ENCODE results near the gene AGFG2. TPM values are rescaled to one million over a fixed set of nuclear protein-coding genes. Genes with fewer than 3 reads are reported as not detected.

Gene AGFG2
- total and polyA plus RNA-seq, 2 of the 13 experiments (the other 11 are each of a cell fraction or from before 2014, with no cell fraction given): 125 to 132 TPM

DNA sequence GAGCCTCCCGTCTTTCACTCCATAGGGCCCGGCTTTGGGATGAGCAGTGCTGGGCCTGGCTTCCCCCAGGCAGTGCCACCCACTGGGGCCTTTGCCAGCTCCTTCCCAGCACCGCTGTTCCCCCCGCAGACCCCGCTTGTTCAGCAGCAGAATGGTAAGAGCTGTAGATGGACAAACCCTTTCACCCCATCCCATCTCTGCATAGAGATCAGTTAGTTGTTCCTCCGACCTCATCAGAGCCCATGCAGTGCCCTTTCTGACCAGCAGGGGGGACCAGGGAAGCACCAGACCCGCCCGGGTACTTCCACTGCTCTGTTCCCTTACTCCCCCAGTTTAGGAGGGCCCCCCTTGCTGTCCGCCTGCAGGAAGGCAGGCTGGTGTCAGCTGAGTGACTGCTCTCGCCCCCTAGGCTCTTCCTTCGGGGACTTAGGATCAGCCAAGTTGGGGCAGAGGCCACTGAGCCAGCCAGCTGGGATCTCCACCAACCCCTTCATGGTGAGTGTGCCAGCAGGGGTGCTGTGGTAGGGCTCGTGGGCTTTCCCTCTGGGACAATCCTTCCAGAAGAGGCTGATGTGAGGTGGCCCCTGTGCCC is 24.9 kb downstream of the AGFG2 start (continued):
- peak; percentile 62 for TF ChIP-seq BORCS8-MEF2B (CRISPR knock-in tag; IDR thresholded peaks at IDR 0.05)
- TF ChIP-seq ZNF263 (CRISPR knock-in tag; IDR thresholded peaks at IDR 0.05): no peak
- TF ChIP-seq ZNF468 (CRISPR knock-in tag; IDR thresholded peaks at IDR 0.05): no peak
- no peak for TF ChIP-seq ZNF552 (CRISPR knock-in tag; IDR thresholded peaks at IDR 0.05; ENCODE audit: borderline replicate concordance)
- TF ChIP-seq, protein P1, sequence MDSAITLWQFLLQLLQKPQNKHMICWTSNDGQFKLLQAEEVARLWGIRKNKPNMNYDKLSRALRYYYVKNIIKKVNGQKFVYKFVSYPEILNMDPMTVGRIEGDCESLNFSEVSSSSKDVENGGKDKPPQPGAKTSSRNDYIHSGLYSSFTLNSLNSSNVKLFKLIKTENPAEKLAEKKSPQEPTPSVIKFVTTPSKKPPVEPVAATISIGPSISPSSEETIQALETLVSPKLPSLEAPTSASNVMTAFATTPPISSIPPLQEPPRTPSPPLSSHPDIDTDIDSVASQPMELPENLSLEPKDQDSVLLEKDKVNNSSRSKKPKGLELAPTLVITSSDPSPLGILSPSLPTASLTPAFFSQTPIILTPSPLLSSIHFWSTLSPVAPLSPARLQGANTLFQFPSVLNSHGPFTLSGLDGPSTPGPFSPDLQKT (CRISPR knock-in tag; IDR thresholded peaks at IDR 0.05; ENCODE audit: borderline replicate concordance): no peak
- TF ChIP-seq ZNF556 (CRISPR knock-in tag; IDR thresholded peaks at IDR 0.05; ENCODE audit: borderline replicate concordance): no peak
- TF ChIP-seq ZNF766 (CRISPR knock-in tag; IDR thresholded peaks at IDR 0.05; ENCODE audit: borderline replicate concordance): no peak
- no peak for TF ChIP-seq ZNF724P (CRISPR knock-in tag; IDR thresholded peaks at IDR 0.05; ENCODE audit: borderline replicate concordance)
- TF ChIP-seq XBP1 (CRISPR knock-in tag; IDR thresholded peaks at IDR 0.05): no peak
- TF ChIP-seq, protein P2, sequence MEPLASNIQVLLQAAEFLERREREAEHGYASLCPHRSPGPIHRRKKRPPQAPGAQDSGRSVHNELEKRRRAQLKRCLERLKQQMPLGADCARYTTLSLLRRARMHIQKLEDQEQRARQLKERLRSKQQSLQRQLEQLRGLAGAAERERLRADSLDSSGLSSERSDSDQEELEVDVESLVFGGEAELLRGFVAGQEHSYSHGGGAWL (CRISPR knock-in tag; IDR thresholded peaks at IDR 0.05): no peak
- no peak for TF ChIP-seq CREM (IDR thresholded peaks at IDR 0.05)
- no peak for TF ChIP-seq CREM (CRISPR knock-in tag; IDR thresholded peaks at IDR 0.05)
- peak; percentile 52 for TF ChIP-seq SMC3 (IDR thresholded peaks at IDR 0.05; ENCODE audit: low read length)
- TF ChIP-seq ZBTB4 (CRISPR knock-in tag; IDR thresholded peaks at IDR 0.05; ENCODE audit: borderline replicate concordance): no peak
- peak; percentile 38 for TF ChIP-seq XRCC5 (optimal IDR thresholded peaks at IDR 0.05; ENCODE audit: low read length)
- TF ChIP-seq CCAR2 (optimal IDR thresholded peaks at IDR 0.05; ENCODE audit: low read depth, low read length): no peak
- no peak for TF ChIP-seq ZNF639 (CRISPR knock-in tag; conservative IDR thresholded peaks at IDR 0.05)
- TF ChIP-seq ZKSCAN5 (CRISPR knock-in tag; IDR thresholded peaks at IDR 0.05): no peak
- TF ChIP-seq ZBTB38 (CRISPR knock-in tag; IDR thresholded peaks at IDR 0.05): peak; percentile 71; the same call in 1 of the 2 replicates
- TF ChIP-seq, protein P3, sequence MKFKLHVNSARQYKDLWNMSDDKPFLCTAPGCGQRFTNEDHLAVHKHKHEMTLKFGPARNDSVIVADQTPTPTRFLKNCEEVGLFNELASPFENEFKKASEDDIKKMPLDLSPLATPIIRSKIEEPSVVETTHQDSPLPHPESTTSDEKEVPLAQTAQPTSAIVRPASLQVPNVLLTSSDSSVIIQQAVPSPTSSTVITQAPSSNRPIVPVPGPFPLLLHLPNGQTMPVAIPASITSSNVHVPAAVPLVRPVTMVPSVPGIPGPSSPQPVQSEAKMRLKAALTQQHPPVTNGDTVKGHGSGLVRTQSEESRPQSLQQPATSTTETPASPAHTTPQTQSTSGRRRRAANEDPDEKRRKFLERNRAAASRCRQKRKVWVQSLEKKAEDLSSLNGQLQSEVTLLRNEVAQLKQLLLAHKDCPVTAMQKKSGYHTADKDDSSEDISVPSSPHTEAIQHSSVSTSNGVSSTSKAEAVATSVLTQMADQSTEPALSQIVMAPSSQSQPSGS (CRISPR knock-in tag; IDR thresholded peaks at IDR 0.05): no peak
- TF ChIP-seq TEAD3 (CRISPR knock-in tag; optimal IDR thresholded peaks at IDR 0.05; ENCODE audit: borderline replicate concordance): peak; percentile 27
- TF ChIP-seq MIER3 (CRISPR knock-in tag; IDR thresholded peaks at IDR 0.05; ENCODE audit: borderline replicate concordance): no peak
